ENCODE results near the gene NXF1.
A peak's percentile ranks its signal among the peaks of the same experiment; 100 is the strongest.
"Not testable (repeated sequence)": the region's sequence is repeated elsewhere in the genome, so short reads cannot be mapped to it uniquely, and the experiment has no call there.

Gene NXF1

GRCh38 chr11:62805076-62805892 lies at the start of gene NXF1:
Gene NXF1, minus strand, starts transcription at chr11:62805440. Its CDS starts 84 bp downstream, at chr11:62805356.
- DNase-seq = peak; percentile 92 to 97

- DNase-seq = no peak
Observed at GRCh38 chr11:62854013-62854824, 49.0 kb upstream of the NXF1 start.

GRCh38 chr11:62853279-62853965 lies 48.2 kb upstream of the NXF1 start:
- DNase-seq = peak in 1 of 2 experiments; percentile 21

- no peak for DNase-seq
Observed at GRCh38 chr11:62852523-62853188, 47.4 kb upstream of the NXF1 start.

DNA sequence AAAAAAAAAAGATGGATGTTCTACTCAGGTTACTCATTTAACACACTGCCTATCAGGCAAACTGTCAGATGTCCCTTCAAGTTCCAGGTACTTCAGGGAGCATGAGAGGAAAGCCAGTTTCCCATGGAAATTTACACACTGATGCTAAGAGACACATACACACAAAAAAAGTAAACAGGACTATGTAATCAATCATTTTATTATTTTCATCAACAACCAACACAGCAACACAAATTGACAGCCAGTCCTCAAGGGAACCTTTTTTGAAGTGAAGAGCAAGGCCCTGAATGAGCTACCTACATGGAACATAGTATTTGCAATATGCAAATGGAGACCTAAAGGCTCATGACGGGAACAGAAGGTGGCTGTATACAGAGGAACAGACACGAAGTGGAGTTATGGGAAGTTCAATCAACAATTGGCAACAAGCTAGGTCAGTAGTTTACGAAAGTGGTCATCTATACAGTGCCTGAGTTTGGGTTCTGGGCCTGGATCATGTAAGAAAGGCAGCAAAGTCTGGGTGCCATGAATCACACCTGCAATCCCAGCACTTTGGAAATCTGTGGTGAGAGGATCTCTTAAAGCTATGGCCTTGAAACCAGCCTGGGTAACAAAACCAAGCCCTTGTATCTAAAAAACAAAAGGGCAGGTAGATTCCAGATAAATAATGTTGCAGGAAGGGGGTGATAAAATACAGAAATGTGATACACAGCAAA lies 46.7 kb upstream of the NXF1 start:
- no peak for DNase-seq

DNA sequence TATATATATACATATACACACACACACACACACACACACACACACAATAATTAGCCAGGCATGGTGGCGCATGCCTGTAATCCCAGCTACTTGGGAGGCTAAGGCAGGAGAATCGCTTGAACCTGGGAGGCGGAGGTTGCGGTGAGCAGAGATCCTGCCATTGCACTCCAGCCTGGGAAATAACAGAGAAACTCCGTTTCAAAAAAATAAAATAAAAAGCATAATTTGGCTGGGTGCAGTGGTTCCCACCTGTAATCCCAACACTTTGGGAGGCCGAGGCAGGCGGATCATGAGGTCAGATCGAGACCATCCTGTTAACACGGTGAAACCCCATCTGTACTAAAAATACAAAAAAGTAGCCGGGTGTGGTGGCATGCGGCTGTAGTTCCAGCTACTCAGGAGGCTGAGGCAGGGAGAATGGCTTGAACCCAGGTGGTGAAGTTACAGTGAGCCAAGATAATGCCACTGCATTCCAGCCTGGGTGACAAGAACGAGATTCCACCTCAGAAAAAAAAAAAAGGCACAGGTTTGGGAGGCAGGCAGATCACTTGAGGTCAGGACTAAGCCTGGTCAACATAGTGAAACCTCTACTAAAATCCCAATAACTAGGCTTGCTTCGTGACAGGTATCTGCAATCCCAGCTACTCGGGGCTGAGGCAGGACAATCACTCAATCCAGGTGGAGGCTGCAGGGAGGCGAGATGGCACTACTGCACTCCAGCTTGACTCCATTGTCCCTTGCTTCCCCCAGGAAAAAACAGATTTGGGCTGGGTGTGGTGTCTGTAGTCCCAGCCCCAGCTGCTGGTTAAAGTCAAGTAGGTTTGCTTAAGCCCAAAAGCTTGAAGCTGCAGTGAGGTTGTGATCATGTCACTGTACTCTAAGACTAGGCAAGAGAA lies 45.9 kb upstream of the NXF1 start:
- DNase-seq = peak in 1 of 2 experiments; percentile 30

GRCh38 chr11:62847767-62848314 lies 42.6 kb upstream of the NXF1 start:
- DNase-seq = no peak

DNA sequence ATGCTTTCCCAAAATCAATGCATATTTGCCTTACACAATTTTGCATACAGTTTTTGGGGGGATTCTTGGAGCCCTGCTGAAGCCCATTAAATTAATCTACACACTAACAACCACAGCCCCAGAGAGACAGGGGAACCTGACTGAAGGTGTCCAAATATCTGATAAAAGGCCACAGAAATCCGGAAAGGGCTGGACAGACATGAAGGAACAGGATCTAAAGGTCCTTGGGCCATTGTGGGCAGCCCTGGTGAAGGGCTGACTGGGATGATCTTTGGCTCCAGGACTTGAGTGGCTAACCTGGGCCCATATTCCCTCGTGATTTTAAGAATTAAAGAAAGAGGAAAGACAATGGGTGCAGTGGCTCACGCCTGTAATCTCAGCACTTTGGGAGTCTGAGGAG lies 40.9 kb upstream of the NXF1 start:
- DNase-seq = no peak

DNA sequence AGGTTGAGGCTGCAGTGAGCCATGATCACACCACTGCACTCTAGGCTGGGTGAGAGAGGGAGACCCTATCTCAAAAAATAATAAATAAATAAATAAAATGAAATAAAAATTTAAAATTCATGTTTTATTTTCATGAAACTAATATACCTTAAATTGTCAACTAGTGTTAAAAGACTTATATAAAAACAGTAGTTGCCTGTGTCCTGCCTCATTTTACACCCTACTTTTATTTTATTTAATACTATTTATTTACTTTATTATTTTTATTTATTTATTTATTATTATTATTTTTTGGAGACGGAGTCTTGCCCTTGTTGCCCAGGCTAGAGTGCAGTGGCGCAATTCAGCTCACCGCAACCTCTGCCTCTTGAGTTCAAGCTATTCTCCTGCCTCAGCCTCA lies 38.9 kb upstream of the NXF1 start:
- no peak for DNase-seq

- DNase-seq = no peak
Observed at GRCh38 chr11:62843466-62843865, 38.2 kb upstream of the NXF1 start.

- not testable (repeated sequence) for DNase-seq
Observed at GRCh38 chr11:62842891-62843290, 37.7 kb upstream of the NXF1 start.

DNA sequence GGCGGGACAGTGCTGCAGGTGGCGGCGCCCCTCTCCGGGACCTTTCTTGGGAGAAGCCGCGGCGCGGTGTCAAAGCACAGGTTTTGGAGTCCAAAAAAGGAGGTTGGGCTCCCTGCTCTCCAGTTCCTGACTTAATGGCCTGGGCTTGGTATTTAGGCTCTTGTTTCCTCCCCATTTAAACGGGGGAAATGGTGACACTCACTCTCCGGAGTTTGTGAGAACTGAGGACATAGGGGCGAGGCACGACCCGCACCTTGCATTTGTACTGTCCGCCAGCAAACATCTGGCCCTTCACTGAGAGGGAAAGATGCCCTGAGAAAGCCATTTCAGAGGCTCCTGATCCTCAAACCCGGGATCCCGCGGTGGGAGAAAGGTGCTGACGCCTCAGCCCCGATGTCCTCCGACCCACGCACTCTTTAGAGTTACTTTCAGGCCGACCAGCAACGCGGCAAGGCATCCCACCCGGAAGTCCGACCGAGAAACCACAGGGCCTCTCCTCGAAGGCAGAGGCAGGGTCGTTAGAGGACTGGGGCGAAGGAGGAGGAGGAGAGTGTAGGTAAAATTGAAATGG lies 37.0 kb upstream of the NXF1 start:
- DNase-seq = peak; percentile 34 to 45

DNA sequence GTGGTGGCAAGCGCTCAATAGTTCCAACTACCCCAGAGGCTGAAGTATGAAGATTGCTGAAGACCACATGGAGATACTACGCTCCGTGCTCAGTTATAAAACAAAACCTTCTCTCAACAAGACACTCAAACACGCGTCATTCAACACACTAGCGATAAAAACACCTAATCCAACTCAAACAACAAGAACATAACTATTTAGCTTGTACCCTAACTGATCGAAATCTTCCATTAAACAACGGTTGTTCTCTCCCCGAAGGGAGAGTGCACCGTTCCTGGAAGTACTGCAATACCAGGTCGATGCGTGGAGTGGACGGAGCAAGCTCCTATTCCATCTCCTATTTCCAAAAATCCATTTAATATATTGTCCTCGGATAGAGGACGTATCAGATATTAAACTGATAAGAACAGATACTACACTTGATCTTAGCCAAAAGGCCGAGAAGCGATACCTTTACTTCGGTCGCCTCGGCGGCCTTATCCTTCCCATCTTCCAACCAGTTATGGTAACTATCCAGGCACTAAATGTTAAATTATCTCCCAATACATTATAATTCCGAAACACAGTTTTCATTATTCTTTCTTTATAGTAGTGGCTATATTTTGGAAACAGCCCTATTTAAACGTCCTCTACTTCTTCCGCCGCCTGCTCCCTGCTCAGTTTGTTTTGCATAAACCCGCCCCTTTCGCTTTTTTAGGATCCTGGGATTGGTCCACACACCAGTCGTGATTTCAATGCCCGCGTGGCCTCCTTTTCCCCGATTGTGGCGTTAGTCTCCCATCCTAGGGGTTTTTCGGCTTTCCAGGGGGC lies 36.3 kb upstream of the NXF1 start:
- peak; percentile 61 to 85 for DNase-seq

GRCh38 chr11:62840721-62841360 lies 35.6 kb upstream of the NXF1 start:
- peak; percentile 68 to 69 for DNase-seq

GRCh38 chr11:62839050-62839945 lies 34.1 kb upstream of the NXF1 start, which contains the start of gene WDR74:
Gene WDR74, minus strand, starts transcription at chr11:62839590. Its CDS starts 20 bp downstream, at chr11:62839570.
- DNase-seq = peak; percentile 85 to 94

- DNase-seq = no peak
Observed at GRCh38 chr11:62835336-62835735, 30.1 kb upstream of the NXF1 start.
